Ovary (tissue), 3 donors: ENCODE measurements around the gene TRIM66.

Source experiments
- EP300 ChIP-seq: sonication (generic); formaldehyde crosslinking; IDR thresholded peaks from one replicate; pipeline ENCODE4 v1.6.1; 2017; ENCODE audit warnings: antibody characterized with exemption
- POLR2A ChIP-seq: fragments of 450-650 bp; IDR thresholded peaks from one replicate; pipeline ENCODE4 v1.6.1; 2017; ENCODE audit warnings: antibody characterized with exemption, mild to moderate bottlenecking, moderate library complexity
- TF ChIP-seq, protein P1 (sequence below), 3 donors: fragments of 450-650 bp in 2 of 3; fragments of 200-600 bp in 1 of 3; IDR thresholded peaks; one replicate each; pipeline versions ENCODE4 v1.5.1 to v1.8.0; 2016 to 2022; ENCODE audit warnings: antibody characterized with exemption in 3 of 3, mild to moderate bottlenecking in 1 of 3
- donor health status: DM: no; HTN: no; CAD: no.

DNA sequence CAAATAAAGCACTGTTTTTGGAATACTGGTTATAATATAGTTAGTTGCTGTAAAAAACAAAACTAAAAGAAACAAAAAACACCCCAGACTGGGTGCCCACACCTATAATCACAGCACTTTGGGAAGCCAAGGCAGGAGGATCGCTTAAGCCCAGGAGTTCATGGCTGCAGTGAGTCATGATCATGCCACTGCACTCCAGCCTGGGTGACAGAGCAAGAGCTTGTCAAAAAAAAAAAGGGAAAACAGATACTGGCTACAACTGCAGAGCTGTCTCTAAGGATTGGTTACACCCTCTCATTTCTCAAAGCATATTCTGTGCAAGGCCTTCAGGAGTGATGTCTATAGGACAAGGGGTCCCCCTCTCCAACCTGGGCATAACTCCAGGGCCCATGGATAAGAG, 73.8 kb downstream of the TRIM66 start:
- TF ChIP-seq, protein P1, sequence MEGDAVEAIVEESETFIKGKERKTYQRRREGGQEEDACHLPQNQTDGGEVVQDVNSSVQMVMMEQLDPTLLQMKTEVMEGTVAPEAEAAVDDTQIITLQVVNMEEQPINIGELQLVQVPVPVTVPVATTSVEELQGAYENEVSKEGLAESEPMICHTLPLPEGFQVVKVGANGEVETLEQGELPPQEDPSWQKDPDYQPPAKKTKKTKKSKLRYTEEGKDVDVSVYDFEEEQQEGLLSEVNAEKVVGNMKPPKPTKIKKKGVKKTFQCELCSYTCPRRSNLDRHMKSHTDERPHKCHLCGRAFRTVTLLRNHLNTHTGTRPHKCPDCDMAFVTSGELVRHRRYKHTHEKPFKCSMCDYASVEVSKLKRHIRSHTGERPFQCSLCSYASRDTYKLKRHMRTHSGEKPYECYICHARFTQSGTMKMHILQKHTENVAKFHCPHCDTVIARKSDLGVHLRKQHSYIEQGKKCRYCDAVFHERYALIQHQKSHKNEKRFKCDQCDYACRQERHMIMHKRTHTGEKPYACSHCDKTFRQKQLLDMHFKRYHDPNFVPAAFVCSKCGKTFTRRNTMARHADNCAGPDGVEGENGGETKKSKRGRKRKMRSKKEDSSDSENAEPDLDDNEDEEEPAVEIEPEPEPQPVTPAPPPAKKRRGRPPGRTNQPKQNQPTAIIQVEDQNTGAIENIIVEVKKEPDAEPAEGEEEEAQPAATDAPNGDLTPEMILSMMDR (IDR thresholded peaks at IDR 0.05): no peak
- no peak for TF ChIP-seq POLR2A
- no peak for TF ChIP-seq EP300
